Measurements from ENCODE around the gene FBXL17.
"Not testable (repeated sequence)": the region's sequence is repeated elsewhere in the genome, so short reads cannot be mapped to it uniquely, and the experiment has no call there.

Gene FBXL17

DNA sequence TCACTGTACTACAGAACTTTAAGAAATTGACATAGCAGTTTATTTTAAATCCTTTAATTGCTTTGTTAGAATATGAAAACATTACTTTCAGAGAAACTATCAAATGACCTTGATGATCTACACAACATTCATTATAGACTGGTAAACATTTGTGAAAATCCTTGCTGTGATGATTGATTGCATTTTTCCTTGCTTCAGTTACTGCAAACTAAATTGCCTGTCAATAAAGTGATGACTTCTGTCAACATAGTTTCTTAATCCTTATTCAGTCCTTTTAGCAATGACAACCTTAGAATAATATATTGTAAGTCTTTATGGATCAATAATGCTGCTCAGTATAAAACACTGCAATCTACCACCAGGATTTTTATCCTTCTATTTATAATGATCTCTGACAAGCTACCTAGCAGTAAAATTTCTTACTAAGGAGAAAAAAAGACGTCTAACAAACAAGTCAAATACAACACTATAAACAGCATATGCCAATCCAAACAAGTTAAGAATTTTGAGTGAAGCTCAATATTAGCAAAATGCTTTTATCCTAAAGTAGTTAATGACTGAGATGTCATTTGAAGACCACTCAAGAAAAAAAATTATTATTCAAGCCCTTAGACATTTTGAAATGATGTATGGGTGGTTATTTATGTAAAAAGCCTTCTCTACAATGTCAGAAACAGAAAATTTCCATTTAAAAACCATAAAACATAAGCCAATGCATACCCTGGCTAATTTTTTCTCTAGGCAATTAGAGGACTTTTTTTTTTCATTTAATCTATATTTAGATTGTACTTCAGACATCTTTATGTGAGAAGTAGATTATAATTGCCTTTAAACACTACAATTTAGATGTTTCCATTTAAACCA lies 105.5 kb downstream of the FBXL17 start:
- no peaks in the 10 kb centered on the region for H3K9me3 ChIP-seq (replicated peaks in 1 of 2; ENCODE audit: control insufficient read depth in 2 of 2, insufficient read depth in 1 of 2, low read depth in 1 of 2, low read length in 2 of 2)
- no peak overlapping the region for H2BK12ac ChIP-seq (ENCODE audit: low read length)
- H3K4me3 ChIP-seq (ENCODE audit: low read length in 2 of 2): no peak overlapping the region
- H4K8ac ChIP-seq (ENCODE audit: low read depth, low read length): no peak overlapping the region
- no peak overlapping the region for H4K91ac ChIP-seq (ENCODE audit: low read depth, low read length, poor library complexity)
- no peak overlapping the region for H3K18ac ChIP-seq (ENCODE audit: low read length)
- DNase-seq (ENCODE audit: low spot score): no peak
- H3K27me3 ChIP-seq (ENCODE audit: control insufficient read depth in 3 of 3, insufficient read depth in 3 of 3, low read depth in 1 of 3, low read length in 3 of 3): no peaks in the 10 kb centered on the region
- H3K36me3 ChIP-seq (replicated peaks in 1 of 2; ENCODE audit: control insufficient read depth in 2 of 2, insufficient read depth in 2 of 2, low read length in 2 of 2): no peaks in the 10 kb centered on the region
- H3K14ac ChIP-seq (ENCODE audit: low read length): no peak overlapping the region
- H2BK5ac ChIP-seq (ENCODE audit: low read length): no peak overlapping the region
- no peak overlapping the region for H3K4me2 ChIP-seq (ENCODE audit: insufficient read depth, low read length, poor library complexity, severe bottlenecking)
- H2AK5ac ChIP-seq (ENCODE audit: low read depth, low read length): no peak overlapping the region
- H2AFZ ChIP-seq (ENCODE audit: low read length): no peak overlapping the region
- no peak overlapping the region for H3K27ac ChIP-seq (replicated peaks; ENCODE audit: low read length)
- H2BK120ac ChIP-seq (ENCODE audit: low read depth, low read length): no peak overlapping the region
- H3K79me1 ChIP-seq (ENCODE audit: low read depth, low read length): no peaks in the 10 kb centered on the region
- peaks cover 0 to 11% of the 10 kb centered on the region in 2 donors for H3K4me1 ChIP-seq (ENCODE audit: control insufficient read depth in 2 of 2, insufficient read depth in 1 of 2, low read depth in 1 of 2, low read length in 2 of 2)
- H3K9ac ChIP-seq (ENCODE audit: low read depth, low read length, poor library complexity): no peak overlapping the region
- WGBS, 2 donors (ENCODE audit: extremely low coverage in 2 of 2, insufficient read length in 2 of 2, insufficient replicate concordance in 1 of 2): no CpG with 5 or more reads among the region's 1 CpG
- H2BK15ac ChIP-seq (ENCODE audit: low read length): no peak overlapping the region
- no peak overlapping the region for H3K4ac ChIP-seq (ENCODE audit: low read length)
- H3K23ac ChIP-seq (ENCODE audit: low read depth, low read length, poor library complexity): no peak overlapping the region

DNA sequence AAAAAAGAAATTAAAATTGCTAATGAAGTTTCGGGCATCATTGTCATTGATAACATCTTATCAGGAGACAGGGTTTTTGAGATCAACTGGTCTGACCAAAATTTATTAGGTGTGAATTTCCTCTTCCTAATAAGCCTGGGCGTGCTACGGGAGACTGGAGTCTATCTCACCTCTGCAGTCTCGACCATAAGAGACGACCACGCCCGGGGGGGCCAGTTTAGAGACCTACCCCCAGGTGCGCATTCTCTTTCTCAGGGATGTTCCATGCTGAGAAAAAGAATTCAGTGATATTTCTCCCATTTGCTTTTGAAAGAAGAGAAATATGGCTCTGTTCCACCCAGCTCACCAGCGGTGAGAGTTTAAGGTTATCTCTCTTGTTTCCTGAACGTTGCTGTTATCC lies 107.8 kb downstream of the FBXL17 start:
- peaks cover 0 to 11% of the 10 kb centered on the region in 2 donors for H3K4me1 ChIP-seq (ENCODE audit: control insufficient read depth in 2 of 2, insufficient read depth in 1 of 2, low read depth in 1 of 2, low read length in 2 of 2)
- H2AFZ ChIP-seq (ENCODE audit: low read length); H3K36me3 ChIP-seq (replicated peaks in 1 of 2; ENCODE audit: control insufficient read depth in 2 of 2, insufficient read depth in 2 of 2, low read length in 2 of 2); H3K27me3 ChIP-seq (ENCODE audit: control insufficient read depth in 3 of 3, insufficient read depth in 3 of 3, low read depth in 1 of 3, low read length in 3 of 3); H3K18ac ChIP-seq (ENCODE audit: low read length); DNase-seq (ENCODE audit: low spot score); H3K23ac ChIP-seq (ENCODE audit: low read depth, low read length, poor library complexity); H3K27ac ChIP-seq (replicated peaks; ENCODE audit: low read length); H3K4me3 ChIP-seq (ENCODE audit: low read length in 2 of 2); H2AK5ac ChIP-seq (ENCODE audit: low read depth, low read length); H3K9me3 ChIP-seq (replicated peaks in 1 of 2; ENCODE audit: control insufficient read depth in 2 of 2, insufficient read depth in 1 of 2, low read depth in 1 of 2, low read length in 2 of 2); H3K4ac ChIP-seq (ENCODE audit: low read length); H3K14ac ChIP-seq (ENCODE audit: low read length); H3K79me1 ChIP-seq (ENCODE audit: low read depth, low read length); H3K9ac ChIP-seq (ENCODE audit: low read depth, low read length, poor library complexity); H4K91ac ChIP-seq (ENCODE audit: low read depth, low read length, poor library complexity); H2BK5ac ChIP-seq (ENCODE audit: low read length); H2BK120ac ChIP-seq (ENCODE audit: low read depth, low read length); H3K4me2 ChIP-seq (ENCODE audit: insufficient read depth, low read length, poor library complexity, severe bottlenecking); H2BK15ac ChIP-seq (ENCODE audit: low read length); H2BK12ac ChIP-seq (ENCODE audit: low read length); H4K8ac ChIP-seq (ENCODE audit: low read depth, low read length): not testable (repeated sequence)
- WGBS, 2 donors (ENCODE audit: extremely low coverage in 2 of 2, insufficient read length in 2 of 2, insufficient replicate concordance in 1 of 2): no CpG with 5 or more reads among the region's 10 CpGs

DNA sequence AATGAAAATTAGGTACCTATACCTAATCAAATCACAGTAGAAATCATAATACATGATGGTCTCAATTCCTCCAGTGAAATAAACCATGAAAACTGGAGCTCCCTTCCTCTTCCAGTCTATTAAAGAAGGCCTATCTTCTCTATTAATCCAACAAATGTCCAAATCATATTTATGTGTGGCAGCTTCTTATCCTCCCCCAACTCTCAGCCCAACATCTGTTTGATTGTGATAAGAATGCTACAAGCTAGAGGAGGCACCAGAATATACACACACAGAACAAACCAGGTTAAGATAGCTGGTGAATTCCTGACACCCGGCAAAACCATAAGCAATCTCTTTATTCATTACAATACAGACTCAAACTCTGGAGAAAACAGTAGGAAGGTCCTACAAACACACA lies 110.8 kb downstream of the FBXL17 start:
- Histone ChIP-seq H3K27ac (replicated peaks; ENCODE audit: low read length) (no peak overlapping the region), H3K18ac (ENCODE audit: low read length) (no peak overlapping the region), H3K4ac (ENCODE audit: low read length) (no peak overlapping the region), H2AK5ac (ENCODE audit: low read depth, low read length) (no peak overlapping the region), H2BK120ac (ENCODE audit: low read depth, low read length) (no peak overlapping the region), H3K14ac (ENCODE audit: low read length) (no peak overlapping the region), H3K4me1 (ENCODE audit: control insufficient read depth in 2 of 2, insufficient read depth in 1 of 2, low read depth in 1 of 2, low read length in 2 of 2) (no peaks in the 10 kb centered on the region), H2BK12ac (ENCODE audit: low read length) (no peak overlapping the region), H3K4me3 (ENCODE audit: low read length in 2 of 2) (no peak overlapping the region), H4K8ac (ENCODE audit: low read depth, low read length) (no peak overlapping the region), H2AFZ (ENCODE audit: low read length) (no peak overlapping the region), H3K9me3 (replicated peaks in 1 of 2; ENCODE audit: control insufficient read depth in 2 of 2, insufficient read depth in 1 of 2, low read depth in 1 of 2, low read length in 2 of 2) (no peaks in the 10 kb centered on the region), H3K9ac (ENCODE audit: low read depth, low read length, poor library complexity) (no peak overlapping the region), H4K91ac (ENCODE audit: low read depth, low read length, poor library complexity) (no peak overlapping the region), H2BK15ac (ENCODE audit: low read length) (no peak overlapping the region), H3K36me3 (replicated peaks in 1 of 2; ENCODE audit: control insufficient read depth in 2 of 2, insufficient read depth in 2 of 2, low read length in 2 of 2) (no peaks in the 10 kb centered on the region), H3K23ac (ENCODE audit: low read depth, low read length, poor library complexity) (no peak overlapping the region), H3K4me2 (ENCODE audit: insufficient read depth, low read length, poor library complexity, severe bottlenecking) (no peak overlapping the region), H2BK5ac (ENCODE audit: low read length) (no peak overlapping the region), H3K27me3 (ENCODE audit: control insufficient read depth in 3 of 3, insufficient read depth in 3 of 3, low read depth in 1 of 3, low read length in 3 of 3) (no peaks in the 10 kb centered on the region), H3K79me1 (ENCODE audit: low read depth, low read length) (no peaks in the 10 kb centered on the region)
- no CpG with 5 or more reads among the region's 1 CpG for WGBS, 2 donors (ENCODE audit: extremely low coverage in 2 of 2, insufficient read length in 2 of 2, insufficient replicate concordance in 1 of 2)
- no peak for DNase-seq (ENCODE audit: low spot score)

DNA sequence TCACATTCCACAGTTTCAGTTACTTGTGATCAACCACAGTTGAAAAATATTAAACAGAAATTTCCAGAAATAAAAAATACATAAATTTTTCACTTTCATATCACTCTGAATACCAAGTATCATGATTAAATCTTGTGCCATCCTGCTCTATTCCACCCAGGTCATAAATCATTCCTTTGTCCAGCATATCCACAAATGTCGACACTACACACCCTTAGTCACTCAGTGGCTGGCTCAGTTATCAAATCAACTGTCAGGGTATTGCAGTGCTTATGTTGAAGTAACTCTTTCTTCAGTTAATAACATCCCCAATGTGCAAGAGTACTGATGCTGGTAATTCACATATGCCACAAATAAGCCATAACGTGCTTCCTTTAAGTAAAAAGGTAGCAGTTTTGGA lies 115.7 kb downstream of the FBXL17 start:
- Histone ChIP-seq H3K36me3 (replicated peaks in 1 of 2; ENCODE audit: control insufficient read depth in 2 of 2, insufficient read depth in 2 of 2, low read length in 2 of 2) (no peaks in the 10 kb centered on the region), H3K4me1 (ENCODE audit: control insufficient read depth in 2 of 2, insufficient read depth in 1 of 2, low read depth in 1 of 2, low read length in 2 of 2) (no peaks in the 10 kb centered on the region), H3K79me1 (ENCODE audit: low read depth, low read length) (no peaks in the 10 kb centered on the region), H3K4me2 (ENCODE audit: insufficient read depth, low read length, poor library complexity, severe bottlenecking) (no peak overlapping the region), H3K14ac (ENCODE audit: low read length) (no peak overlapping the region), H2BK120ac (ENCODE audit: low read depth, low read length) (no peak overlapping the region), H2AK5ac (ENCODE audit: low read depth, low read length) (no peak overlapping the region), H3K9ac (ENCODE audit: low read depth, low read length, poor library complexity) (no peak overlapping the region), H3K4me3 (ENCODE audit: low read length in 2 of 2) (no peak overlapping the region), H2BK5ac (ENCODE audit: low read length) (no peak overlapping the region), H3K23ac (ENCODE audit: low read depth, low read length, poor library complexity) (no peak overlapping the region), H4K8ac (ENCODE audit: low read depth, low read length) (no peak overlapping the region), H3K27me3 (ENCODE audit: control insufficient read depth in 3 of 3, insufficient read depth in 3 of 3, low read depth in 1 of 3, low read length in 3 of 3) (no peaks in the 10 kb centered on the region), H2BK12ac (ENCODE audit: low read length) (no peak overlapping the region), H3K27ac (replicated peaks; ENCODE audit: low read length) (no peak overlapping the region), H3K18ac (ENCODE audit: low read length) (no peak overlapping the region), H2AFZ (ENCODE audit: low read length) (no peak overlapping the region), H2BK15ac (ENCODE audit: low read length) (no peak overlapping the region), H3K9me3 (replicated peaks in 1 of 2; ENCODE audit: control insufficient read depth in 2 of 2, insufficient read depth in 1 of 2, low read depth in 1 of 2, low read length in 2 of 2) (no peaks in the 10 kb centered on the region), H4K91ac (ENCODE audit: low read depth, low read length, poor library complexity) (no peak overlapping the region), H3K4ac (ENCODE audit: low read length) (no peak overlapping the region)
- DNase-seq (ENCODE audit: low spot score): no peak
- WGBS, 2 donors (ENCODE audit: extremely low coverage in 2 of 2, insufficient read length in 2 of 2, insufficient replicate concordance in 1 of 2): no CpG with 5 or more reads among the region's 2 CpGs
